NCI-H460 (cell line): ENCODE measurements around the gene CDH4. TPM values are rescaled to one million over a fixed set of nuclear protein-coding genes. Genes with fewer than 3 reads are reported as not detected.

Source experiments
- DNase-seq: peaks from one replicate; pipeline ENCODE4 v3.0.0-alpha.2; 2016; ENCODE audit warnings: low read depth; ENCODE audit errors: extremely low read depth
- total RNA-seq: library from RNA; depleted of rRNA; stranded (reverse); fragments of >200 nt; shearing (Covaris generic); gene quantifications from 2 replicates; pipeline ENCODE4 v1.2.3, GENCODE V29; 2014

The CDH4 gene
- total RNA-seq, 1 experiment from 2014 or later = not detected

- DNase-seq = no peak
Measured at GRCh38 chr20:61903575-61904340, 651.7 kb downstream of the CDH4 start.

GRCh38 chr20:61904456-61904855, 652.4 kb downstream of the CDH4 start:
- DNase-seq = no peak

- no peak for DNase-seq
Measured at GRCh38 chr20:61905781-61906523, 653.9 kb downstream of the CDH4 start.

- no peak for DNase-seq
Measured at GRCh38 chr20:61907081-61907891, 655.2 kb downstream of the CDH4 start.

- DNase-seq = no peak
Measured at GRCh38 chr20:61908057-61909026, 656.3 kb downstream of the CDH4 start.

- DNase-seq = no peak
Measured at GRCh38 chr20:61909028-61909427, 657.0 kb downstream of the CDH4 start.

GRCh38 chr20:61909821-61910220, 657.8 kb downstream of the CDH4 start:
- no peak for DNase-seq

- no peak for DNase-seq
Measured at GRCh38 chr20:61911824-61912223, 659.8 kb downstream of the CDH4 start.

GRCh38 chr20:61912665-61913422, 660.8 kb downstream of the CDH4 start:
- no peak for DNase-seq

- DNase-seq = no peak
Measured at GRCh38 chr20:61913423-61914225, 661.6 kb downstream of the CDH4 start.

- DNase-seq = no peak
Measured at GRCh38 chr20:61915101-61915500, 663.0 kb downstream of the CDH4 start.

GRCh38 chr20:61916318-61916891, 664.3 kb downstream of the CDH4 start:
- DNase-seq = no peak

- no peak for DNase-seq
Measured at GRCh38 chr20:61917474-61918145, 665.5 kb downstream of the CDH4 start.

- no peak for DNase-seq
Measured at GRCh38 chr20:61918548-61918947, 666.5 kb downstream of the CDH4 start.

- DNase-seq = no peak
Measured at GRCh38 chr20:61919239-61919638, 667.2 kb downstream of the CDH4 start.

GRCh38 chr20:61919675-61920365, 667.8 kb downstream of the CDH4 start:
- DNase-seq = no peak

GRCh38 chr20:61922411-61922810, 670.4 kb downstream of the CDH4 start:
- no peak for DNase-seq
